Mesenchymal stem cell (in vitro differentiated cells and primary cell): ENCODE measurements around the gene QKI.

Source experiments
- DNase-seq: peaks from one replicate; pipeline ENCODE4 v3.0.0-alpha.2; 2013
- H2AFZ ChIP-seq: one replicate; pipeline ENCODE4 v1.6.1; 2013; ENCODE audit warnings: low read depth, mild to moderate bottlenecking, control low read depth, inconsistent platforms, low read length, moderate library complexity
- H2AK5ac ChIP-seq: 2 replicates; pipeline ENCODE4 v1.6.1; 2013; ENCODE audit warnings: low read length, moderate library complexity, mild to moderate bottlenecking, inconsistent platforms; ENCODE audit not compliant: severe bottlenecking
- H2BK120ac ChIP-seq: one replicate; pipeline ENCODE4 v1.6.1; 2013; ENCODE audit warnings: low read depth, mild to moderate bottlenecking, inconsistent platforms, low read length, moderate library complexity
- H2BK12ac ChIP-seq, 2 experiments: one replicate each; pipeline ENCODE4 v1.6.1; 2013; ENCODE audit warnings: inconsistent platforms in 2 of 2, low read length in 2 of 2, mild to moderate bottlenecking in 2 of 2, moderate library complexity in 2 of 2, control low read depth in 1 of 2
- H2BK15ac ChIP-seq: one replicate; pipeline ENCODE4 v1.6.1; 2013; ENCODE audit warnings: mild to moderate bottlenecking, low read depth, inconsistent platforms; ENCODE audit not compliant: poor library complexity, severe bottlenecking
- H2BK5ac ChIP-seq: 2 replicates; pipeline ENCODE4 v1.6.1; 2013; ENCODE audit warnings: low read depth, mild to moderate bottlenecking, low read length, control low read depth, inconsistent platforms; ENCODE audit not compliant: poor library complexity, severe bottlenecking
- H3K14ac ChIP-seq, 2 experiments: one replicate each; pipeline ENCODE4 v1.6.1; 2013; ENCODE audit warnings: inconsistent platforms in 2 of 2, low read length in 2 of 2, control low read depth in 1 of 2, mild to moderate bottlenecking in 1 of 2, moderate library complexity in 1 of 2
- H3K18ac ChIP-seq, 2 experiments: one replicate each; pipeline ENCODE4 v1.6.1; 2013; ENCODE audit warnings: inconsistent platforms in 2 of 2, low read length in 2 of 2, control low read depth in 1 of 2, low read depth in 1 of 2, mild to moderate bottlenecking in 1 of 2
- H3K23ac ChIP-seq, 2 experiments: one replicate each; pipeline ENCODE4 v1.6.1; 2013; ENCODE audit warnings: inconsistent platforms in 2 of 2, low read length in 2 of 2, mild to moderate bottlenecking in 2 of 2, moderate library complexity in 2 of 2, control low read depth in 1 of 2
- H3K27ac ChIP-seq: 2 replicates; pipeline ENCODE4 v1.5.1; 2013; ENCODE audit warnings: mild to moderate bottlenecking, moderate library complexity, low read length, control low read depth, inconsistent platforms; ENCODE audit not compliant: poor library complexity, severe bottlenecking
- H3K27me3 ChIP-seq, 2 experiments: 2 replicates each; pipeline versions ENCODE4 v1.6.1 to v1.7.0; 2013; ENCODE audit warnings: low read length in 2 of 2, mild to moderate bottlenecking in 2 of 2, moderate library complexity in 2 of 2, control low read depth in 1 of 2, inconsistent platforms in 1 of 2; ENCODE audit not compliant: control insufficient read depth in 1 of 2, insufficient read depth in 1 of 2
- H3K36me3 ChIP-seq, 2 experiments: 2 replicates each; pipeline versions ENCODE4 v1.6.1 to v1.7.0; 2013; ENCODE audit warnings: low read length in 2 of 2, control low read depth in 1 of 2, inconsistent platforms in 1 of 2, low read depth in 1 of 2, mild to moderate bottlenecking in 1 of 2; ENCODE audit not compliant: insufficient read depth in 2 of 2, control insufficient read depth in 1 of 2
- H3K4ac ChIP-seq, 2 experiments: one replicate each; pipeline ENCODE4 v1.6.1; 2013; ENCODE audit warnings: inconsistent platforms in 2 of 2, low read length in 2 of 2, mild to moderate bottlenecking in 2 of 2, moderate library complexity in 2 of 2, control low read depth in 1 of 2, low read depth in 1 of 2
- H3K4me1 ChIP-seq: 2 replicates; pipeline ENCODE4 v1.6.1; 2013; ENCODE audit warnings: low read depth, low read length, control low read depth; ENCODE audit not compliant: control insufficient read depth, insufficient read depth
- H3K4me2 ChIP-seq: 2 replicates; pipeline ENCODE4 v1.6.1; 2013; ENCODE audit warnings: low read length, mild to moderate bottlenecking, inconsistent platforms; ENCODE audit not compliant: poor library complexity, severe bottlenecking
- H3K4me3 ChIP-seq, 2 experiments: 2 replicates each; pipeline versions ENCODE4 v1.5.1 to v1.7.0; 2013; ENCODE audit warnings: low read length in 2 of 2, mild to moderate bottlenecking in 2 of 2, control low read depth in 1 of 2, low read depth in 1 of 2; ENCODE audit not compliant: insufficient read depth in 1 of 2
- H3K79me1 ChIP-seq: replicated peaks from 2 replicates; pipeline ENCODE4 v1.6.1; 2013; ENCODE audit warnings: mild to moderate bottlenecking, control low read depth, low read length, inconsistent platforms; ENCODE audit not compliant: poor library complexity, severe bottlenecking
- H3K9ac ChIP-seq: 2 replicates; pipeline ENCODE4 v1.7.0; 2013; ENCODE audit warnings: mild to moderate bottlenecking, low read length, moderate library complexity
- H3K9me3 ChIP-seq: 2 replicates; pipeline ENCODE4 v1.7.0; 2013; ENCODE audit warnings: mild to moderate bottlenecking, low read length; ENCODE audit not compliant: control insufficient read depth
- H4K8ac ChIP-seq: one replicate; pipeline ENCODE4 v1.6.1; 2013; ENCODE audit warnings: inconsistent platforms, mild to moderate bottlenecking, low read length, moderate library complexity
- H4K91ac ChIP-seq: one replicate; pipeline ENCODE4 v1.6.1; 2013; ENCODE audit warnings: mild to moderate bottlenecking, low read length, inconsistent platforms
- WGBS: methylation state at CpG from one replicate; pipeline ENCODE4 v1.1.7; 2013; ENCODE audit warnings: mixed read lengths; 5-methylcytosine and 5-hydroxymethylcytosine counted together

QKI gene

GRCh38 chr6:163415620-163416556 lies 1.4 kb downstream of the QKI start:
- Histone ChIP-seq H3K4ac (peak overlapping the region; percentile 73 to 97), H3K9ac (peak overlapping the region; percentile 97), H4K91ac (peak overlapping the region; percentile 90), H3K27ac (peak overlapping the region; percentile 98), H3K4me3 (peak overlapping the region; percentile 89 to 97), H3K4me2 (peak overlapping the region; percentile 56), H3K9me3 (no peaks in the 10 kb centered on the region), H3K4me1 (peaks cover 2% of the 10 kb centered on the region), H2BK12ac (peak overlapping the region in 1 of 2 experiments; percentile 42), H3K14ac (peak overlapping the region; percentile 95 to 96), H2BK5ac (peak overlapping the region; percentile 97), H3K18ac (peak overlapping the region; percentile 97 to 98), H2BK15ac (no peak overlapping the region), H3K23ac (peak overlapping the region; percentile 20 to 83), H3K79me1 (peaks cover 2% of the 10 kb centered on the region), H2AK5ac (no peak overlapping the region), H4K8ac (peak overlapping the region; percentile 45), H2AFZ (no peak overlapping the region), H2BK120ac (peak overlapping the region; percentile 95), H3K27me3 (no peaks in the 10 kb centered on the region), H3K36me3 (no peaks in the 10 kb centered on the region)
- peak; percentile 75 for DNase-seq
- under 1% methylated on average over 61 of the region's 63 CpGs for WGBS

GRCh38 chr6:163416557-163417253 lies 2.2 kb downstream of the QKI start:
- Histone ChIP-seq H3K4me2 (peak overlapping the region; percentile 68), H3K79me1 (no peaks in the 10 kb centered on the region), H4K8ac (no peak overlapping the region), H3K9ac (peak overlapping the region; percentile 97), H4K91ac (no peak overlapping the region), H2AK5ac (no peak overlapping the region), H2BK12ac (no peak overlapping the region), H2BK15ac (no peak overlapping the region), H3K14ac (no peak overlapping the region), H3K4ac (no peak overlapping the region), H3K27me3 (no peaks in the 10 kb centered on the region), H2BK5ac (peak overlapping the region; percentile 97), H3K18ac (peak overlapping the region in 1 of 2 experiments; percentile 40), H2BK120ac (no peak overlapping the region), H3K23ac (no peak overlapping the region), H3K36me3 (no peaks in the 10 kb centered on the region), H3K9me3 (no peaks in the 10 kb centered on the region), H3K27ac (peak overlapping the region; percentile 98), H2AFZ (no peak overlapping the region), H3K4me3 (peak overlapping the region; percentile 34 to 89), H3K4me1 (no peaks in the 10 kb centered on the region)
- WGBS: under 1% methylated on average over 7 of the region's 11 CpGs
- DNase-seq: peak; percentile 90

GRCh38 chr6:163417595-163417994 lies 3.1 kb downstream of the QKI start:
- no peak overlapping the region for H2AK5ac ChIP-seq
- no peaks in the 10 kb centered on the region for H3K79me1 ChIP-seq
- no peak overlapping the region for H2AFZ ChIP-seq
- no peak overlapping the region for H3K27ac ChIP-seq
- H3K18ac ChIP-seq: no peak overlapping the region
- 29% methylated on average over 4 of the region's 4 CpGs for WGBS
- H3K9me3 ChIP-seq: no peaks in the 10 kb centered on the region
- DNase-seq: no peak
- no peak overlapping the region for H2BK120ac ChIP-seq
- H3K27me3 ChIP-seq: no peaks in the 10 kb centered on the region
- peak overlapping the region in 1 of 2 experiments; percentile 89 for H3K4me3 ChIP-seq
- peak overlapping the region; percentile 97 for H3K9ac ChIP-seq
- H2BK15ac ChIP-seq: no peak overlapping the region
- no peaks in the 10 kb centered on the region for H3K36me3 ChIP-seq
- H3K4ac ChIP-seq: no peak overlapping the region
- no peak overlapping the region for H4K91ac ChIP-seq
- no peak overlapping the region for H2BK5ac ChIP-seq
- H3K4me2 ChIP-seq: no peak overlapping the region
- no peak overlapping the region for H3K14ac ChIP-seq
- no peak overlapping the region for H4K8ac ChIP-seq
- no peak overlapping the region for H3K23ac ChIP-seq
- H3K4me1 ChIP-seq: no peaks in the 10 kb centered on the region
- H2BK12ac ChIP-seq: no peak overlapping the region
